HG02588 (cell line): ENCODE measurements around the gene NEUROG1.
"Not testable (repeated sequence)": the region's sequence is repeated elsewhere in the genome, so short reads cannot be mapped to it uniquely, and the experiment has no call there.

Experiments used
- ATAC-seq: cut with Tn5 transposase; IDR thresholded peaks from one replicate; pipeline ENCODE4 v1.9.1; 2021; ENCODE audit warnings: mild to moderate bottlenecking, moderate library complexity; ENCODE audit not compliant: unreplicated experiment

Gene NEUROG1

GRCh38 chr5:135538261-135538660 lies 2.5 kb upstream of the NEUROG1 start:
- no peak for ATAC-seq

GRCh38 chr5:135537745-135538144 lies 2.0 kb upstream of the NEUROG1 start:
- no peak for ATAC-seq

GRCh38 chr5:135537271-135537670 lies 1.5 kb upstream of the NEUROG1 start:
- ATAC-seq, result no peak

GRCh38 chr5:135535420-135535819 lies 344 bp downstream of the NEUROG1 start:
- no peak for ATAC-seq

- no peak for ATAC-seq
Measured at GRCh38 chr5:135534609-135535419, 950 bp downstream of the NEUROG1 start.

GRCh38 chr5:135533794-135534193 lies 2.0 kb downstream of the NEUROG1 start:
- no peak for ATAC-seq

GRCh38 chr5:135533334-135533733 lies 2.4 kb downstream of the NEUROG1 start:
- ATAC-seq, result no peak

- not testable (repeated sequence) for ATAC-seq
Measured at GRCh38 chr5:135529576-135529975, 6.2 kb downstream of the NEUROG1 start.

GRCh38 chr5:135526924-135527323 lies 8.8 kb downstream of the NEUROG1 start:
- no peak for ATAC-seq

- ATAC-seq, result no peak
Measured at GRCh38 chr5:135521964-135522363, 13.8 kb downstream of the NEUROG1 start.

- no peak for ATAC-seq
Measured at GRCh38 chr5:135517631-135518030, 18.1 kb downstream of the NEUROG1 start.

- ATAC-seq, result no peak
Measured at GRCh38 chr5:135514116-135514515, 21.6 kb downstream of the NEUROG1 start.

- ATAC-seq, result no peak
Measured at GRCh38 chr5:135511761-135512575, 23.8 kb downstream of the NEUROG1 start.

GRCh38 chr5:135509995-135510394 lies 25.8 kb downstream of the NEUROG1 start:
- no peak for ATAC-seq

GRCh38 chr5:135508496-135509005 lies 27.2 kb downstream of the NEUROG1 start:
- no peak for ATAC-seq

GRCh38 chr5:135505973-135506372 lies 29.8 kb downstream of the NEUROG1 start:
- no peak for ATAC-seq

GRCh38 chr5:135504376-135504775 lies 31.4 kb downstream of the NEUROG1 start:
- ATAC-seq, result no peak

- ATAC-seq, result no peak
Measured at GRCh38 chr5:135503871-135504270, 31.9 kb downstream of the NEUROG1 start.

GRCh38 chr5:135502836-135503520 lies 32.8 kb downstream of the NEUROG1 start:
- ATAC-seq, result no peak

- ATAC-seq, result no peak
Measured at GRCh38 chr5:135501965-135502364, 33.8 kb downstream of the NEUROG1 start.

- no peak for ATAC-seq
Measured at GRCh38 chr5:135498637-135498995, 37.1 kb downstream of the NEUROG1 start.
